OCI-M1 (cell line): ENCODE measurements around the gene FAM221B.

Source experiments
- DNase-seq: peaks from one replicate; lab custom pipeline; 2025; lab: John Stamatoyannopoulos, UW

FAM221B gene, protein sequence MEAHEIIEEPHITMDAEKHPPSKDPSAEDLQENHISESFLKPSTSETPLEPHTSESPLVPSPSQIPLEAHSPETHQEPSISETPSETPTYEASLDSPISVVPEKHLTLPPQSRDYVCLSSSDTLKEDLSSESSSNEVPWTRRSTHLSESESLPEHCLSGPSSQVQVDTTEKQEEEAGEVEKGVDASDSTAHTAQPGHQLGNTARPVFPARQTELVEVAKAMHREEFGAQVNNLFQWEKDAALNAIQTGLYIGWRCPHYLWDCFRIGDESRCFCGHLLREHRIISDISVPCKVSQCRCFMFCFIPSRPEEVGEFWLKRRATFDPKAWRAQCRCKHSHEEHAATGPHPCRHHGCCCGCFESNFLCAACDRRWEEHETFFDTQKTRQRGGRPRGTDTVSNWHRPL

GRCh38 chr9:35828716-35829083 lies at the start of gene FAM221B:
FAM221B (minus strand) TSS chr9:35828732; CDS start chr9:35826161, 2,571 bp downstream.
- no peak for DNase-seq

DNA sequence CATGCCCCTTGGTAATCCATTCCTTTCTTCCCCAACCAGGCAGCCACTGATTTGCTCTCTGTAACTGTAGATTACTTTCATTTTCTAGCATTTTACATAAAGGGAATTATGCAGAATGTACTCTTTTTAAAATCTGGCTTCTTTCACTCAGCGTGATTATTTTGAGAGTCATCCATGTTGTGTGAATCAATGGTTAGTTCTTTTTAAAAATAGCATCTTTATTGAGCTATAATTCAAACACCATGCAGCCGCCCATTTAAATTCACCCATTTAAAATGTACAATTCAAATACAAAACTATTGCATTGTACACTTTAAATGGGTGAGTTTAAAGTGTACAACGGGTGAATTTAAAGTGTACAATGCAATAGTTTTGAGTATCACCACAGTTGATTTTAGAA lies 44.0 kb upstream of the FAM221B start:
- DNase-seq: no peak

GRCh38 chr9:35871545-35871944 lies 43.0 kb upstream of the FAM221B start:
- DNase-seq: no peak

- DNase-seq: no peak
These were observed 41.9 kb upstream of the FAM221B start, which contains the start of gene OR13J1 for GRCh38 chr9:35870351-35870923. OR13J1 (minus strand) TSS chr9:35870401; CDS start chr9:35870401, 0 bp downstream.

- DNase-seq: no peak
These were observed 41.2 kb upstream of the FAM221B start for GRCh38 chr9:35869621-35870216.

DNA sequence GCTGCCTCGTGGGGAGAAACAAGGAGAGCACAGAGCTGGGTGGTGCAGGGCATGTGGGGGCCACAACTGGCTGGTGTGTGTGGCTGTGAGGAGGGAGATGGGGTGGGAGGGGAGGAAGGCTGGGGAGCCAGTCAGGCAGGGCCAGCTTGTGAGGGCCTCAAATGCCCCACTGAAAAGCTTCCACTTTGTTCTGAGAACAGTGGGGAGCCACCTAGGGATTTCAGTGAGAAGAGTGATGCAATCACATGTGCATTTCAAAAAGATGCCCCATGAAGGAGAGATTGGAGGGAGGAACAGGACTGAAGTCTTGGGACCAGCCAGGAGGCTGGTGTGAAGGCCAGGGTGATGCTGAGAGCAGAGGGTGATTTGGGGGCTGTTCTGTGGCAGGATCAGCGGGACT lies 40.4 kb upstream of the FAM221B start:
- no peak for DNase-seq

DNA sequence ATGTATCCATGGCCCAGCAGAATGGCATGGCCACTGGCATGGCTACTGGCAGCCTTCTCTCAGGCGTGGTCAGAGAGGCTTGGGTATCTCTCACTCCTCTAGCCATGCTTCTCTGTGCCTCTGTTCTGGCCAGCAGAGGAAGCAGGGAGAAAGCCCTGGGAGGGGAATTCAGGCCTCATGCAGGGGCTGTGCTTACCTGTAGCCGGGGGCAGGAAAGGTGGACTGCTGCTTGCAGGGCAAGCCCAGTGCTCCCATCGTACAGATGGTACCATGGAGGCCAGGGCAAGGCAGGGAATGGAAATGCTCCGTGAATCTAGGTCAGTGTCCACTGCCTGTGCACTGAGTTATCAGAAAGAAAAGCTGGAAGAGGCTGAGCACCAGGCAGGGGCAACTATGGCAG lies 39.0 kb upstream of the FAM221B start:
- DNase-seq: no peak

- no peak for DNase-seq
These were observed 36.2 kb upstream of the FAM221B start for GRCh38 chr9:35864695-35865255.

GRCh38 chr9:35863583-35863982 lies 35.1 kb upstream of the FAM221B start:
- DNase-seq: no peak

GRCh38 chr9:35862328-35862727 lies 33.8 kb upstream of the FAM221B start:
- no peak for DNase-seq

GRCh38 chr9:35861161-35861897 lies 32.8 kb upstream of the FAM221B start:
- no peak for DNase-seq

DNA sequence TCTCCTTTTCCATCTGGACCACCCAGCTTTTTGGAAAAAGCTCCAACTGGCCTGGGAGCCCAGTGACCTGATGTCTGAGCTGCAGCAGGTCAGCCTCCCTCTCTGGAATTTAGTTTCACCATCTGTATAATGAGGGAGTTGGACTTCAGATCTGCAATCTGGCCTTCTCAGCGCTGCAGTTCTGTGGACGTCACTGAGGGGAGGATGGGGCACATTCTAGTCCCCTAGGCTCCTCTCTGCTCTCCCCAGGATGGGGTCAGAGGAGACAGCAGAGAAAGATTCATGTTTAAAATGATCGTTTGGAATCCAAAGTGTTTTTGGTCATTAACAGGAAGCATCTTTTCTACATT lies 31.4 kb upstream of the FAM221B start:
- DNase-seq: no peak

DNA sequence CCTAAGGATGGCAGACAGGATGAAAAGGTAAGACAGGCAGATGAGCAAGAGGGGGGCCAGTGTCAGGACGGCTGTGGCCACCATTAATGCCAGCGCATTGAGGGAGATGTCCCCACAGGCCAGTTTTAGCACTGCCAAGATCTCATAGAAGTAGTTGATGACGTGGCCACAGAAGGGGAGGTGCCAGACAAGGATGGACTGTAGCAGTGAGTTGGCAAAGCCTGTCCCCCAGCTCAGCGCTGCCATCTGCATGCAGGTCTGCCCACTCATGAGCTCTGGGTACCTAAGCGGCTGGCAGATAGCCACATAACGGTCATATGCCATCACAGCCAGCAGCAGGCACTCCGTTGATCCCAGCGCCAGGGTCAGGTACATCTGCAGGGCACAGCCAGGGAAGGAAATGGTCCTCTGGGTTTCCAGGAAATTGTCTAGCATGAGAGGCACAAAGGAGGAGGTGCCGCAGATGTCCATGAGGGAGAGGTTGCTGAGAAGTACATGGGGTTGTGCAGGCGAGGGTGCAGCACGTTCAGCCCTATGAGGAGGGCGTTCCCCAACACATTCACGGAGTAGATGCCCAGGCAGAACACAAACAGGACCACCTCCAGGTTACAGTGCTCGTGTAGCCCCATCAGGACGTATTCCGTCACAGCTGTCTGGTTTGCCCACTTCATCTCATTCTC lies 30.9 kb upstream of the FAM221B start:
- no peak for DNase-seq

- DNase-seq: no peak
These were observed 29.9 kb upstream of the FAM221B start for GRCh38 chr9:35858458-35858857.

DNA sequence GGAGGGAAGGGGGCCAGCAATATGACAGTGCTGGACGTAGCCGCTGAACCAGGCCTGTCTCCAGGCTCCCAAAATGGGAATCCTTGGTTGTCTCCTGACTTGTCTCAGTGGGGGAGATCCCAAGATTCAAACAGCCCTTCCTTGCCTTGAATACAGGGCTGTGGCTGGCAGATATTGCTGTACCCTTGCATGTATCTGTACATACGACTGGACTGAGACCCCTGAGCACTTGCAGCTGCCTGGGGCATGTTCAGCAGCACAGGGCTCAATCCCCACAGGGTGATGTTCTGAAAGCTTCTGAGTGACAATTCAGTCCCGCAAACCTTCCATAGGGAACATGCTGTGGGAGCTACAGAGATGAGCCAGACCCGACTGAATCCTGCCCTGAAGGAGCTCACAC lies 28.4 kb upstream of the FAM221B start:
- DNase-seq: no peak

DNA sequence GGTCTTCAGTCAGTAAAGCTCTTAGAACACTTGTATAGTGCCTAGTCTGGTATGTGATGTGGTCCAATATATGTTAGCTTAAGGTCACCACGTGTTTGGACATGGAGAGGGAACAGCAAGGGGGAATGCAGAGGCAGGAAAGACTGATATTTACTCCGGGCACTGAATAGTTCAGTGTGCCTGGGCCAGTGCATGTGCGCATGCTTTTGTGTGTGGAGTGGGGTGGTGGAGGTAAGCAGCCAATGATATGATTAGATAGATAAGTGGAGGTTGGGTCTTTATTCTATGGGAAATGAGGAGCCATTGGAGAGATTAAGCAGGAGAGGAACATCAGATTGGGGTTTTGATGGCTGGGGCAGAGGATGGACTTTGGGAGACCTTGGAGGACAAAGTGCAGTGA lies 27.7 kb upstream of the FAM221B start:
- no peak for DNase-seq

DNA sequence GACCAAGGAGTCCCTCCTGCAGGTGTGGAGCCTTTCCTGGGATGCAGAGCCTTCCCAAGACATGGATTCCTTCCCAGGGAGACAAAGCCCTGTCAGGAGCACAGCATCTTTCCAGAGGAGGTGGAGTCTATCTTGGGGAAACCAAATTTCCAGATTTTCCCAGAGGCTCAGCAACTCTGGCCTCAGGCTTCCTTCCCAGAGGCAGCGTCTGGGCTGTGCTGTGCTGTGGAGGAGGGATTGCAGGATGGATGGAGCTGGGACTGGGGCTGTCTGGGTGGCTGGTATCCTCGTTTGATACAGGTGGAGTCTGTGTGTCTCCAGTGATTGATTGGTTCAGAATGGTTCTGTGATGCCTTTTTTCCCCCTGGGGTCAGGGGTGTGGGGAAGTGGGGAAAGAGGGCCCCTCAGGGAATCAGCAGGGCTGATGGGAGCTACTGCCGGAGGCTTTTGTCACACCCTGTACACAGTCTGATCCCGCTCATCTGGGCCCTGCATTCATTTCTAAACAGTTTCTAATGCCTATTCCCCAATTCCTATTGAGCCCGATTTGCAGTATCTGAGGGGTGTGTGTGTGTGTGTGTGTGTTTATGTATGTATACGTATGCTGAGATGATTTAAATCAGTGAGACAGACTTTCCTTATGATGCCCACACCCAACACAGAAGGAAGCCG lies 25.7 kb upstream of the FAM221B start:
- no peak for DNase-seq

- no peak for DNase-seq
These were observed 24.6 kb upstream of the FAM221B start for GRCh38 chr9:35852876-35853865.

- DNase-seq: no peak
These were observed 23.8 kb upstream of the FAM221B start for GRCh38 chr9:35852267-35852815.
